T-helper 17 cell (primary cell): ENCODE results near the gene TRIM2. TPM values are rescaled to one million over a fixed set of nuclear protein-coding genes. Genes with fewer than 3 reads are reported as not detected.
A peak's percentile ranks its signal among the peaks of the same experiment; 100 is the strongest.

ENCODE experiments used
- ATAC-seq: fragments of 150-1000 bp; cut with Tn5 transposase; 2 replicates; pipeline ENCODE4 v1.10.0; 2021; ENCODE audit warnings: mild to moderate bottlenecking, moderate library complexity
- DNase-seq, 3 donors: peaks; one replicate each; pipeline versions ENCODE4 v3.0.0 to v3.0.0-alpha.2; 2020 to 2021
- H3K9me3 ChIP-seq: one replicate; pipeline ENCODE4 v1.7.0; 2013; ENCODE audit warnings: low read length, mild to moderate bottlenecking; ENCODE audit not compliant: control insufficient read depth, poor library complexity, severe bottlenecking
- H3K27ac Mint-ChIP-seq: one replicate; pipeline ENCODE4 v1.8.0; 2022; ENCODE audit warnings: mild to moderate bottlenecking, moderate library complexity, mixed read lengths
- H3K27me3 Mint-ChIP-seq: one replicate; pipeline ENCODE4 v1.8.0; 2022; ENCODE audit warnings: mixed read lengths
- H3K36me3 Mint-ChIP-seq: one replicate; pipeline ENCODE4 v1.8.0; 2022; ENCODE audit warnings: low read depth, mixed read lengths
- H3K4me1 Mint-ChIP-seq: one replicate; pipeline ENCODE4 v1.8.0; 2022; ENCODE audit warnings: mild to moderate bottlenecking, mixed read lengths
- H3K4me3 Mint-ChIP-seq: one replicate; pipeline ENCODE4 v1.8.0; 2022; ENCODE audit warnings: mild to moderate bottlenecking, moderate library complexity, mixed read lengths
- total RNA-seq, 4 donors: library from RNA in 2 of 4; stranded (reverse) in 2 of 4; gene quantifications; one replicate each; pipeline ENCODE4 v1.2.3 and lab custom pipeline; 2022 to 2026

Gene TRIM2
- total RNA-seq, 2 donors from 2014 or later, result 4.3 to 9.5 TPM

- Mint-ChIP-seq H3K36me3 (peaks cover 3% of the 10 kb centered on the region), H3K4me1 (peaks cover 15% of the 10 kb centered on the region), H3K4me3 (no peak overlapping the region), H3K27ac (peak overlapping the region; percentile 43), H3K27me3 (peaks cover 6% of the 10 kb centered on the region)
- DNase-seq (no peak), ATAC-seq (no peak)
- no peaks in the 10 kb centered on the region for H3K9me3 ChIP-seq
These were observed 64.1 kb downstream of the TRIM2 start for GRCh38 chr4:153268295-153268694.

- DNase-seq (no peak), ATAC-seq (no peak)
- H3K36me3 Mint-ChIP-seq, result peaks cover 4% of the 10 kb centered on the region
- no peak overlapping the region for H3K4me3 Mint-ChIP-seq
- H3K27ac Mint-ChIP-seq, result no peak overlapping the region
- peaks cover 22% of the 10 kb centered on the region for H3K4me1 Mint-ChIP-seq
- peaks cover 6% of the 10 kb centered on the region for H3K27me3 Mint-ChIP-seq
- no peaks in the 10 kb centered on the region for H3K9me3 ChIP-seq
These were observed 65.2 kb downstream of the TRIM2 start for GRCh38 chr4:153269218-153269990.

- Mint-ChIP-seq H3K27me3 (peaks cover 6% of the 10 kb centered on the region), H3K27ac (no peak overlapping the region), H3K4me3 (no peak overlapping the region), H3K36me3 (peaks cover 4% of the 10 kb centered on the region), H3K4me1 (peaks cover 23% of the 10 kb centered on the region)
- no peak for DNase-seq
- no peaks in the 10 kb centered on the region for H3K9me3 ChIP-seq
- no peak for ATAC-seq
These were observed 66.1 kb downstream of the TRIM2 start for GRCh38 chr4:153270361-153270760.

GRCh38 chr4:153271820-153272219, 67.6 kb downstream of the TRIM2 start:
- no peak overlapping the region for H3K27ac Mint-ChIP-seq
- peak; percentile 46 for ATAC-seq
- DNase-seq, result no peak
- peaks cover 23% of the 10 kb centered on the region for H3K4me1 Mint-ChIP-seq
- H3K36me3 Mint-ChIP-seq, result peaks cover 4% of the 10 kb centered on the region
- H3K27me3 Mint-ChIP-seq, result peaks cover 6% of the 10 kb centered on the region
- H3K9me3 ChIP-seq, result no peaks in the 10 kb centered on the region
- no peak overlapping the region for H3K4me3 Mint-ChIP-seq

GRCh38 chr4:153273751-153274150, 69.5 kb downstream of the TRIM2 start:
- ATAC-seq (no peak), DNase-seq (no peak)
- Mint-ChIP-seq H3K4me3 (peak overlapping the region; percentile 5), H3K27ac (no peak overlapping the region), H3K4me1 (peaks cover 19% of the 10 kb centered on the region), H3K27me3 (no peaks in the 10 kb centered on the region), H3K36me3 (peaks cover 2% of the 10 kb centered on the region)
- no peaks in the 10 kb centered on the region for H3K9me3 ChIP-seq

GRCh38 chr4:153274967-153275366, 70.7 kb downstream of the TRIM2 start:
- ATAC-seq (no peak), DNase-seq (no peak)
- Mint-ChIP-seq H3K27me3 (no peaks in the 10 kb centered on the region), H3K36me3 (peaks cover 2% of the 10 kb centered on the region), H3K27ac (no peak overlapping the region), H3K4me1 (peaks cover 19% of the 10 kb centered on the region), H3K4me3 (no peak overlapping the region)
- H3K9me3 ChIP-seq, result no peaks in the 10 kb centered on the region

GRCh38 chr4:153275380-153276276, 71.4 kb downstream of the TRIM2 start:
- H3K9me3 ChIP-seq, result no peaks in the 10 kb centered on the region
- H3K36me3 Mint-ChIP-seq, result peaks cover 2% of the 10 kb centered on the region
- peaks cover 19% of the 10 kb centered on the region for H3K4me1 Mint-ChIP-seq
- H3K4me3 Mint-ChIP-seq, result no peak overlapping the region
- ATAC-seq (no peak), DNase-seq (no peak)
- H3K27me3 Mint-ChIP-seq, result no peaks in the 10 kb centered on the region
- no peak overlapping the region for H3K27ac Mint-ChIP-seq

GRCh38 chr4:153276971-153277370, 72.7 kb downstream of the TRIM2 start:
- H3K27ac Mint-ChIP-seq, result peak overlapping the region; percentile 43
- no peak overlapping the region for H3K4me3 Mint-ChIP-seq

GRCh38 chr4:153281476-153281875, 77.2 kb downstream of the TRIM2 start:
- peaks cover 6% of the 10 kb centered on the region for H3K4me1 Mint-ChIP-seq
- H3K27me3 Mint-ChIP-seq, result no peaks in the 10 kb centered on the region
- peaks cover 7% of the 10 kb centered on the region for H3K36me3 Mint-ChIP-seq
- DNase-seq (no peak), ATAC-seq (no peak)
- H3K27ac Mint-ChIP-seq, result no peak overlapping the region
- no peak overlapping the region for H3K4me3 Mint-ChIP-seq
- H3K9me3 ChIP-seq, result no peaks in the 10 kb centered on the region

More at GRCh38 chr4:153276971-153277370, 72.7 kb downstream of the TRIM2 start:
- H3K27me3 Mint-ChIP-seq, result no peaks in the 10 kb centered on the region
- peaks cover 2% of the 10 kb centered on the region for H3K36me3 Mint-ChIP-seq
- H3K9me3 ChIP-seq, result no peaks in the 10 kb centered on the region
- ATAC-seq (no peak), DNase-seq (no peak)
- H3K4me1 Mint-ChIP-seq, result peaks cover 12% of the 10 kb centered on the region

- DNase-seq (no peak), ATAC-seq (no peak)
- no peaks in the 10 kb centered on the region for H3K27me3 Mint-ChIP-seq
- peaks cover 6% of the 10 kb centered on the region for H3K4me1 Mint-ChIP-seq
- peaks cover 7% of the 10 kb centered on the region for H3K36me3 Mint-ChIP-seq
- H3K9me3 ChIP-seq, result no peaks in the 10 kb centered on the region
- H3K27ac Mint-ChIP-seq, result no peak overlapping the region
- H3K4me3 Mint-ChIP-seq, result no peak overlapping the region
These were observed 77.8 kb downstream of the TRIM2 start for GRCh38 chr4:153282023-153282422.

- H3K4me3 Mint-ChIP-seq, result no peak overlapping the region
- H3K27me3 Mint-ChIP-seq, result no peaks in the 10 kb centered on the region
- ATAC-seq, result no peak
- peaks cover 2% of the 10 kb centered on the region for H3K4me1 Mint-ChIP-seq
- peaks cover 7% of the 10 kb centered on the region for H3K36me3 Mint-ChIP-seq
- H3K9me3 ChIP-seq, result no peaks in the 10 kb centered on the region
- no peak for DNase-seq
- H3K27ac Mint-ChIP-seq, result no peak overlapping the region
These were observed 79.0 kb downstream of the TRIM2 start for GRCh38 chr4:153283260-153283659.

- Mint-ChIP-seq H3K4me1 (peaks cover 2% of the 10 kb centered on the region), H3K4me3 (no peak overlapping the region), H3K27ac (no peak overlapping the region), H3K36me3 (no peaks in the 10 kb centered on the region), H3K27me3 (no peaks in the 10 kb centered on the region)
- DNase-seq (no peak), ATAC-seq (no peak)
- H3K9me3 ChIP-seq, result no peaks in the 10 kb centered on the region
These were observed 85.9 kb downstream of the TRIM2 start for GRCh38 chr4:153290134-153290533.

GRCh38 chr4:153291562-153291961, 87.3 kb downstream of the TRIM2 start:
- H3K27ac Mint-ChIP-seq, result no peak overlapping the region
- H3K4me3 Mint-ChIP-seq, result no peak overlapping the region
- peaks cover 2% of the 10 kb centered on the region for H3K36me3 Mint-ChIP-seq
- no peak for ATAC-seq
- H3K9me3 ChIP-seq, result no peaks in the 10 kb centered on the region
- H3K27me3 Mint-ChIP-seq, result no peaks in the 10 kb centered on the region
- no peak for DNase-seq
- peaks cover 3% of the 10 kb centered on the region for H3K4me1 Mint-ChIP-seq
